Adrenal gland (tissue), 5 donors: ENCODE results near the gene GP1BA.

ENCODE experiments used
- POLR2A ChIP-seq, 2 donors: fragments of 450-650 bp; IDR thresholded peaks; one replicate each; pipeline ENCODE4 v1.6.1; 2017; ENCODE audit warnings: antibody characterized with exemption in 2 of 2, mild to moderate bottlenecking in 2 of 2, moderate library complexity in 1 of 2
- TF ChIP-seq, protein P1 (sequence below), 6 experiments: fragments of 450-650 bp in 4 of 6; fragments of 200-600 bp in 2 of 6; sonication (generic) in 1 of 6; IDR thresholded peaks; 1 replicate in 5 of 6; 2 replicates in 1 of 6; pipeline versions ENCODE4 v1.5.1 to v1.8.0; 2016 to 2021; ENCODE audit warnings: antibody characterized with exemption in 6 of 6, mild to moderate bottlenecking in 2 of 6, moderate library complexity in 1 of 6
- donor health status: DM: no; HTN: no; CAD: no.

DNA sequence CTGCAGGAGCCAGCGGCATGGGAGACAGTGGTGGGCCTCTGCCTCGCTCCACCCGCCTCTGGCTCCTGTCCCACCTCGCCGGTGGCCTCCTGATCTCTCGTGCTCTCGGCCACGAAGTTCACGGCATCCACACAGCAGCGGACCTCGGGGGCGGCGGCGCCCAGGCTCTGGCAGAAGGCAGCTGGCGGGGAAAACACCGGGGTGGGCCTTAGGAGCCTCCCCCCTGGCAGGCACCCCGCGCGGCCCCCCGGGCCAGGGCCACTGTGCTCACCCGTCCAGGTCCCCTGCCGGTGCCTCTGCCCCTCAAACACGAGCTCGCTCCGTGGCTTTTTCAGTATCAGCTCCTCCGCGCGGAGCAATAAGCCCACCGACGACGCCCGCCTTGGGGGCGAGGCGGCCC lies 33.1 kb upstream of the GP1BA start:
- TF ChIP-seq, protein P1, sequence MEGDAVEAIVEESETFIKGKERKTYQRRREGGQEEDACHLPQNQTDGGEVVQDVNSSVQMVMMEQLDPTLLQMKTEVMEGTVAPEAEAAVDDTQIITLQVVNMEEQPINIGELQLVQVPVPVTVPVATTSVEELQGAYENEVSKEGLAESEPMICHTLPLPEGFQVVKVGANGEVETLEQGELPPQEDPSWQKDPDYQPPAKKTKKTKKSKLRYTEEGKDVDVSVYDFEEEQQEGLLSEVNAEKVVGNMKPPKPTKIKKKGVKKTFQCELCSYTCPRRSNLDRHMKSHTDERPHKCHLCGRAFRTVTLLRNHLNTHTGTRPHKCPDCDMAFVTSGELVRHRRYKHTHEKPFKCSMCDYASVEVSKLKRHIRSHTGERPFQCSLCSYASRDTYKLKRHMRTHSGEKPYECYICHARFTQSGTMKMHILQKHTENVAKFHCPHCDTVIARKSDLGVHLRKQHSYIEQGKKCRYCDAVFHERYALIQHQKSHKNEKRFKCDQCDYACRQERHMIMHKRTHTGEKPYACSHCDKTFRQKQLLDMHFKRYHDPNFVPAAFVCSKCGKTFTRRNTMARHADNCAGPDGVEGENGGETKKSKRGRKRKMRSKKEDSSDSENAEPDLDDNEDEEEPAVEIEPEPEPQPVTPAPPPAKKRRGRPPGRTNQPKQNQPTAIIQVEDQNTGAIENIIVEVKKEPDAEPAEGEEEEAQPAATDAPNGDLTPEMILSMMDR (IDR thresholded peaks at IDR 0.05): no peak
- TF ChIP-seq POLR2A (IDR thresholded peaks at IDR 0.05): no peak
